Activated naive CD4-positive, alpha-beta T cell treated with anti-CD3 and anti-CD28 coated beads for 36 hours (primary cell): ENCODE data around the gene TMLHE. TPM values are rescaled to one million over a fixed set of nuclear protein-coding genes. Genes with fewer than 3 reads are reported as not detected.
"Not testable (repeated sequence)": the region's sequence is repeated elsewhere in the genome, so short reads cannot be mapped to it uniquely, and the experiment has no call there.

Experiments used
- CTCF ChIA-PET: fragments of 350-600 bp; sonication (Branson Sonifier 250); formaldehyde crosslinking; loops from one replicate; lab custom pipeline; 2021; ENCODE audit warnings: antibody characterized with exemption; lab: Charles Lee
- DNase-seq: peaks from one replicate; pipeline ENCODE4 v3.0.0-alpha.2; 2020
- H3K27ac Mint-ChIP-seq: one replicate; pipeline ENCODE4 v1.8.0; 2021; ENCODE audit warnings: mild to moderate bottlenecking, mixed read lengths
- H3K27me3 Mint-ChIP-seq: one replicate; pipeline ENCODE4 v1.8.0; 2021; ENCODE audit warnings: low read depth, mixed read lengths
- H3K36me3 Mint-ChIP-seq: one replicate; pipeline ENCODE4 v1.8.0; 2021; ENCODE audit warnings: low read depth, mixed read lengths
- H3K4me1 Mint-ChIP-seq: one replicate; pipeline ENCODE4 v1.8.0; 2021; ENCODE audit warnings: low read depth, mixed read lengths
- H3K4me3 Mint-ChIP-seq: one replicate; pipeline ENCODE4 v1.8.0; 2021; ENCODE audit warnings: mild to moderate bottlenecking, moderate library complexity, mixed read lengths
- H3K9me3 Mint-ChIP-seq: one replicate; pipeline ENCODE4 v1.8.0; 2021; ENCODE audit warnings: mixed read lengths
- intact Hi-C: fragments of 100-400 bp; cut with micrococcal nuclease; formaldehyde crosslinking; loops from one replicate; pipeline ENCODE4 v1.15.1; 2023
- microRNA-seq: library from miRNA; unstranded; fragments of <30 nt; microRNA quantifications from one replicate; pipeline ENCODE4 v1.2.0, GENCODE V29; 2022; ENCODE audit warnings: borderline microRNAs expressed, borderline replicate concordance
- total RNA-seq, 2 experiments: library from RNA; stranded (reverse); gene quantifications; one replicate each; pipeline ENCODE4 v1.2.3, GENCODE V29; 2021

TMLHE gene
- total RNA-seq, 2 experiments from 2014 or later: 13.2 to 14.7 TPM

DNA sequence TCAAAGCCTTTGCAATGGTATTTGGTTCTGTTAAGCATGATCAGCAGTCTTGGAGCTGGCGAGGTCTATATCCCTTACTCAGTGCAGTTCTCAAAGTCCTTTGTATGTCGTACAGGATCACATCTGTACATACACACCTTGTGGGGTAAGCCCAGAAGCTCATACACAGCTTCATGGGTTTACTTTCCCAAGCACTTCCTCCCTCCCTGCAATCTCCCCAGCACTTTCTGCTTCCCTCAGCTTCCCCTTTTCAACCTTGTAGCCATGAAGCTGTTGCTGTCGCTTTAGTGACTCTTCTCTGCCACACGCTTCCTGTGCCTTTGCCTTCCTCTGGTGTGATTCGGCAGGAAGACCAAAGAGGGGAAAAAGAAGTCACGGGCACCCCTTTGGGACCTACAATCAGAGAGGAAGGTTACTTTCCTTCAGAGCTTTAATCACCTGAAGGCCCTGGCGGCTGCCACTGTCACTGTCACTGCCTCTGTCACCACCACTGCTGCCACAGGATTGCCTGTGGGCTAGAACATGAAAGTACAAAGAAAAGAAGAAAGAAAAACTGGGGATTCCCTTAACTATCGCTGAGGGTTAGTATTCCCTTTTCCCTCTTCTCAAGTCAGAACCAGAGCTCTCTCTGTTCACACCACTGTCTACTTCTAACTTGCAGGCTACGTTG is 146.3 kb downstream of the TMLHE start:
- DNase-seq, H3K9me3 Mint-ChIP-seq, intact Hi-C loops, H3K27me3 Mint-ChIP-seq, H3K4me3 Mint-ChIP-seq, CTCF ChIA-PET, H3K27ac Mint-ChIP-seq, H3K4me1 Mint-ChIP-seq, H3K36me3 Mint-ChIP-seq: not testable (repeated sequence)

DNA sequence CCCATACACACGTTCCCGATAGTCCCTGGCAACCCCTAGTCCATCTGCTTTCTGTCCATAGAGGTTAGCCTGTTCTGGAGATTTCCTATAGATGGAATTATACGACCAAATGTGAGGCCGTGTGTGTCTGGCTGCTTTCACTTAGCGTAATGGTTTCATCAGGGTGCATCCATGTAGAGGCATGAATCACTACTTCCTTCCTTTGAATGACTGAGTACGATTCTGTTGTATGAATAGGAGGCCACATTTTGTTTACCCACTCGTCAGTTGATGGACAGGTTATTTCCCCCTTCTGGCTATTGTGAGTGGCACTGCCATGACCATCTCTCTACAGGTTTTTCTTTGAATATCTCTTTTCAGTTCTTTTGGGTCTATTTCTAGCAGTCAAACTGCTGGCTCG is 152.3 kb downstream of the TMLHE start:
- H3K9me3 Mint-ChIP-seq, H3K4me3 Mint-ChIP-seq, H3K27me3 Mint-ChIP-seq, H3K36me3 Mint-ChIP-seq, CTCF ChIA-PET, DNase-seq, H3K4me1 Mint-ChIP-seq, H3K27ac Mint-ChIP-seq, intact Hi-C loops: not testable (repeated sequence)

DNA sequence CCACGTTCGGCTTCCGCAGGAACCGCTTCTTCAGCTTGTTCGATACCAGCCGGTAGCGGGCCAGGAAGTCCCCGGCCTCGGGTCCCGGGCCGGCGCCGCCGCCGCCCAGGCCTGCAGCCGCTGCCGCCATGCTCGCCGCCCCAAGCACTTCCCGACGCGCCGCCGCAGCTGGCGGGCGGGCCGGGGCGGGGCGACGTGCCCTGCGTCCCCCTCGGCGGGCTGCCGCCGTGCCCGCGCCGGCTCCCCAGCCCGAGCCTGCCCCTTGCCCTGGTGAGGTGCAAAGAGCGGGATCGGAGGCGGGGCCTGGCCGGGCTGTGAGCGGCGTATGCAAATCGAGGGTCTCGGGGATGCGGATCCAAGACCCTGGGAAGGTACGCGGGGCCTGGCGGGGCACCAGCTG is 154.3 kb downstream of the TMLHE start, which contains the start of gene F8A3:
F8A3 (minus strand) TSS at position 150 of the 400 bp plus-strand sequence; CDS start at position 130, 20 bp downstream.
- H3K4me1 Mint-ChIP-seq, intact Hi-C loops, H3K27ac Mint-ChIP-seq, DNase-seq, H3K36me3 Mint-ChIP-seq, H3K27me3 Mint-ChIP-seq, H3K4me3 Mint-ChIP-seq, H3K9me3 Mint-ChIP-seq, CTCF ChIA-PET: not testable (repeated sequence)

DNA sequence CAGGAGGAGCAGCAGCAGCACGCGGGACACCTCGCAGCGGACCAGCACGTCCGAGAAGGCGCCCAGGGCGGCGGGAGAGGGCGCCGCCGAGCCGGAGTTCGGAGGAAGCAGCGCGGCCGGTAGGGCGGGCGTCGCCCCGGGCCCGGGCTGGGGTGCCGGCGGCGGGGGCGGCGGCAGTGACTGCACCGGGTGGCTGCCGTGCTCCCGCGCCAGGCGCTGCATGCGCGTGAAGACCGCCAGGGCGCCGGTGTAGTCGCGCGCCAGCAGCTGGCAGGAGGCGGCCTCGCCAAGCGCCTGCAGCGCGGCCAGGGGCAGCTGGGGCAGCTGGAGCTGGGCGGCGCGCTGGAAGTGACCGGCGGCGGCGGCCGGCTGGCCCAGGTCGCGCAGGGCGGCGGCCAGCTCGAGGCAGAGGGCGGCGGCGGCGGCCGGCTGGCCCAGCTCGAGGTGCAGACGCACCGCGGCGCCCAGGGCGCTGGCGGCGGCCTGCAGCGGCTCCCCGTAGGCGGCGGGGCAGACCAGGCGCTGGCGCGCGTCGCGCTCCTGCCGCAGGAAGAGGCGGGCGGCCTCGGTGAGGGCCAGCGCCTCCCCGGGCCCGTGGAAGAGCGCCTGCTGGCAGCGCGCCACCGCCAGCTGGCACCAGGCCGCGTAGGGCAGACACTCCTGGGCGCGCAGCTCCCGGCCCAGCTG is 154.8 kb downstream of the TMLHE start:
- H3K9me3 Mint-ChIP-seq, H3K36me3 Mint-ChIP-seq, H3K4me3 Mint-ChIP-seq, H3K4me1 Mint-ChIP-seq, DNase-seq, CTCF ChIA-PET, H3K27me3 Mint-ChIP-seq, H3K27ac Mint-ChIP-seq, intact Hi-C loops: not testable (repeated sequence)

DNA sequence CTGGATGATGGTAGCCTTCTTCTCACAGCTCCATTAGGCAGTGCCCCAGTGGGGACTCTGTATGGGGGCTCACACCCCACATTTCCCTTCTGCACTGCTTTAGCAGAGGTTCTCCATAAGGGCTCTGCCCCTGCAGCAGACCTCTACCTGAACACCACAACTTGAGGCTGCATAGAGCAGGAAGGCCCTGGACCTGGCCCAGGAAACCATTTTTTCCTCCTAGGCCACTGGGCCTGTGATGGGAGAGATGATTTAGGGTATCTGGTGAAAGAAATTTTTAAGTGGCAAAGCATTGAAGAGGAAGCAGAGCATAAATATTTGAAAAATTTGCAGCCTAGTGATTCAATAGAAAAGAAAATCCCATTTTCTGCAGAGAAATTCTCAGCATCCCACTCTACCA is 171.7 kb downstream of the TMLHE start:
- Mint-ChIP-seq H3K4me3 (no peak overlapping the region), H3K27me3 (no peaks in the 10 kb centered on the region), H3K27ac (no peak overlapping the region), H3K9me3 (peaks cover 7% of the 10 kb centered on the region), H3K36me3 (peaks cover 6% of the 10 kb centered on the region), H3K4me1 (no peaks in the 10 kb centered on the region)
- CTCF ChIA-PET: no interaction called here
- DNase-seq: no peak
- intact Hi-C loops: no loop called here

Small RNAs within 50 kb of the gene (microRNA-seq; reads per million reads assigned to microRNA genes)
- not detected for gene MIR1184-3

Other genes starting within 250 kb of the TMLHE start
- gene F8A2, start 230.9 kb downstream of the TMLHE start, total RNA-seq: not detected
- gene F8A3, start 154.3 kb downstream of the TMLHE start, total RNA-seq: under 1 TPM; 0.43 to 0.52 TPM
- under 1 TPM; 0.12 to 0.15 TPM for gene SPRY3, start 366 bp downstream of the TMLHE start, total RNA-seq